EH (cell line): ENCODE measurements around the gene TSKU.
A peak's percentile ranks its signal among the peaks of the same experiment; 100 is the strongest.
"Not testable (repeated sequence)": the region's sequence is repeated elsewhere in the genome, so short reads cannot be mapped to it uniquely, and the experiment has no call there.

Experiments used
- DNase-seq: peaks from one replicate; pipeline ENCODE4 v3.0.0-alpha.2; 2015; ENCODE audit warnings: low read depth

TSKU gene

DNA sequence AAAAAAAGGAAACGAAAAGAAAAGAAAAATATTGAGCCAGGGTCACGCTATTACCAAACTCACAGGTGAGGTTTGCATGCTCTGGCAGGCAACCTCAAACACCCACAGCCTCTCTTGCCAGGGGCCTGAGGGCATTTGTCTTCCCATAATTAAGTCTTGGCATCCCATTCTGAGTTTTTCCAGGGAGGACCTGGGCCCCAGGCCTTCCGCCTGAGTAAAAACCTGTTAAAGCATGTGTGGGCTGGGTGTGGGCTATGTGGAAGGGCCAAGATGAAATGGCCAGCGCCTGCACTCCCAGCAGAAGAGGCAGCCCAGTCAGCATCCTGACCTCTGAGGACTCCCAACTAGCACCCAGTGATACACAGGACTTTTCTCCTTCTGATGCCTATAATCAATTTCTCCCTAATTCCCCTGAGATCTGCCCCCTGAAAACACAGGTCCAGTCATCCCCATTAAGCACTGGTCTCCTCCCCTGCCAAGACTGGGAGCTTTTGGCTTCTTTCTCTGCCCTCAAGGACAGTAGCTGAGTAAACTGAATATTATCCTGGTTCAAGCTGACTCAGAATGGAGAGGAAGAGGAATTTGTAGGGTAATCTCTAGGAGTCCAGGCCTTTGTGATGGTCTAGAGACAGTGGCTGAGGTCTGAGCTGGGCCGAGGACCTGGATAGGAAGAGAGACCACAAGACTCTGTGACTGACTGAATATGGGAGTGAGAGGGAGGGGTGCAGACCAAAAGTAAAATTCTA is 42.0 kb downstream of the TSKU start:
- peak; percentile 71 for DNase-seq

DNA sequence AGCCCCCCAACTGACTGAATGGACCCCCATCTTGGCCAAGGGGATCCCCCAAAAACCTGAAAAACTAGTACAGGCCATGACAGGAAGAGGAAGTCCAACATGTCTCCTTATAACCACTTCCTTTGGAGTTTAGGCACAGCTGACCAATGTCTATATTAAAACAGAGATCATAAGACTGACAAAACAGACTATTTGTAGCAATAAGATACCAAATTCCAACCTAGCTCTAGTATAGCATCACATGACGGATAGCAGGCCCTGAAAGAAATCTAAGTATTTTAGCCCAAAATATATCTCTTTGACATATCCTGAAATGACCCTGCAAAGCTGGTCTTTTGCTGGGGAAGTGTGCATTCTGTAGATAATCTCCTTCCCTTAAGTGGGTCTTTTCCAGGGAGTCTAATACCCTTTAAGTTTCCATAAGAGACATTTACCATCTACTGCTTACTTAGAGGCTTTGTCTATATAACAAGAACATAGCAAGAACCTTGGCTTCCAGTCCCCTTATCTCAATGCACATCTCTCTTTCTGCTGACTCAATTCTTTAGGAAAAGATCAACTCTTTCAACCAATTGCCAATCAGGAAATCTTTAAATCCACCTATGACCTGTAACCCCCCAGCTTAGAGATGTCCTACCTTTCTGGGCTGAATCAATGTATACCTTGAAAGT is 42.7 kb downstream of the TSKU start:
- DNase-seq, result no peak

DNA sequence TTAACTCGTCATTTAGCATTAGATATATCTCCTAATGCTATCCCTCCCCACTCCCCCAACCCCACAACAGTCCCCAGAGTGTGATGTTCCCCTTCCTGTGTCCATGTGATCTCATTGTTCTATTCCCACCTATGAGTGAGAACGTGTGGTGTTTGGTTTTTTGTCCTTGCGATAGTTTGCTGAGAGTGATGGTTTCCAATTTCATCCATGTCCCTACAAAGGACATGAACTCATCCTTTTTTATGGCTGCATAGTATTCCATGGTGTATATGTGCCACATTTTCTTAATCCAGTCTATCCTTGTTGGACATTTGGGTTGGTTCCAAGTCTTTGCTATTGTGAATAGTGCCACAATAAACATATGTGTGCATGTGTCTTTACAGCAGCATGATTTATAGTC is 43.4 kb downstream of the TSKU start:
- not testable (repeated sequence) for DNase-seq

DNA sequence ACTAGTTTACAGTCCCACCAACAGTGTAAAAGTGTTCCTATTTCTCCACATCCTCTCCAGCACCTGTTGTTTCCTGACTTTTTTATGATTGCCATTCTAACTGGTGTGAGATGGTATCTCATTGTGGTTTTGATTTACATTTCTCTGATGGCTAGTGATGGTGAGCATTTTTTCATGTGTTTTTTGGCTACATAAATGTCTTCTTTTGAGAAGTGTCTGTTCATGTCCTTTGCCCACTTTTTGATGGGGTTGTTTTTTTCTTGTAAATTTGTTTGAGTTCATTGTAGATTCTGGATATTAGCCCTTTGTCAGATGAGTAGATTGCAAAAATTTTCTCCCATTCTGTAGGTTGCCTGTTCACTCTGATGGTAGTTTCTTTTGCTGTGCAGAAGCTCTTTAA is 43.8 kb downstream of the TSKU start:
- DNase-seq, result not testable (repeated sequence)

DNA sequence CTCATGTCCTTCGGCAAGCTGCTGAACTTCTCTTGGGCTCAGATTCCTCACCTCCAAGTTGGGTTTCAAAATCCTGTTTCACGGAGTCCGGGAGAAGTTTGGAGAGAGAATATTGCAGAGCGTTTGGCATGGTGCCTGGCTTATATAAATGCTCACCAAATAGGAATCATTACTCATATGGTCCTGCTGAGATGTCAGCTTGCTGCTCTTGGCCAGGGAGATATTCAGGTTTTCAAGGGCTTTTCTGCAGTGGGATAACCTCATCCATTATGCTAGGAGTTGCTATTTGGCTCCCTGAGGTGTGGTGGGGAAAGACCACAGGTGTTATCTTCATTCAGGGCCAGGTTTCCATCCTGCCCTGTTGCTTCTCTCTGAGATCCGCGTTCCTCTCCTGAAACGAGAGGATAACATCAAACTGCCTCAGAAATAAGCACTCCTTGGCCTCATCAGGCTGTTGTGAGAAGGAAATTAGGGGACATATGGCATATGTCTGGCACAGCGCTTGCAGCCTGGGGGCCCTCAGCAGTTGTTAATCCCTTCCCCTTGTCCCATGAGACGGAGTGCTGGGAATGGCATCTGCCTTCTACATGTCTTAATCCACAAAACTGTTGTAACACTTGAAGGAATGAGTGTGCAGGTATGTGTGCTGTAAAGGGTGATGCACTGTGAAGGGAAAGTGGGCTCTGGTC is 47.6 kb downstream of the TSKU start:
- peak; percentile 83 for DNase-seq

DNA sequence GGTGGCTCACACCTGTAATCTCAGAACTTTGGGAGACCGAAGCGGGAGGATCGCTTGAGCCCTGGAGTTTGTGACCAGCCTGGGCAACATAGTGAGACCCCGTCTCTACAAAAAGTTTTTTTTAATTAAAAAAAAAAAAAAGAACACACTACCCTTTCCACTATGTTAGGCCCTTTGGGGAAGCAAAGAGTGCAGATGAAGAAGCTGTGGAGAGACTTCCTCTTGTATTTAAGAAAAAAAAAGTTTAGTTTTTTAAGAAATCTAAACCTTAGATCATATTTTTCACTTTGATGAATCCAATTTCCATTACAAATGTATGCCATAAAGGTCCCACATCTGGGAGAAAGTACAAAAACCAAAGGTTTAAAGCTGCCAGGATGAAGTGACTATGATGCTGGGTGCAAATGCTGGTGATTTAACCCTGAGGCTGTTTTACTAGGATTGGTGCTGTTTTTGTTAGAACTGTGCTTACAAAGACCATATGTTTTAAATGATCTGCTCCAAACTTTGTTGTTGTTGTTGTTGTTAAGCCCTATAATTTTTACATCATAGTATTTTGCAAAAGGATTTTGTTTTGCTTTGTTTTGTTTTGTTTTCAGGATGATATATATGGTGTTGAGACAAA is 48.6 kb downstream of the TSKU start:
- no peak for DNase-seq

DNA sequence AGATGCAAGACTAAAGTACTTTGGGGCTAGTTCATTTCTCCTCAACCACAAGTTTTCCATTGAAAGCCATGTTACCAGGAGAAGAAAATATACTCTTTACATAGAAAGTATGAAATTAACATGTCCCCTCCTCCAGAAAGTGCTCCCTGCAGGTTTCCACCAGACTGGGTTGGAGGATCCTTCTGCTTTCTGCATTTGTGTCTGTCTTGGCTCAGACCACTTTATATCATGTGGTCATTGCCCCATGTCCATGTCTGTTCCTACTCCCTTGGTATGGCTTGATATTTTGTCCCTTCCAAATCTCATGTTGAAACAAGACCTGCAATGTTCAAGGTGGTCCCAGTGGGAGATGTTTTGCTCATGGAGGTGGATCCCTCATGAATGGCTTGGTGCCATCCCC is 49.2 kb downstream of the TSKU start:
- DNase-seq, result no peak

DNA sequence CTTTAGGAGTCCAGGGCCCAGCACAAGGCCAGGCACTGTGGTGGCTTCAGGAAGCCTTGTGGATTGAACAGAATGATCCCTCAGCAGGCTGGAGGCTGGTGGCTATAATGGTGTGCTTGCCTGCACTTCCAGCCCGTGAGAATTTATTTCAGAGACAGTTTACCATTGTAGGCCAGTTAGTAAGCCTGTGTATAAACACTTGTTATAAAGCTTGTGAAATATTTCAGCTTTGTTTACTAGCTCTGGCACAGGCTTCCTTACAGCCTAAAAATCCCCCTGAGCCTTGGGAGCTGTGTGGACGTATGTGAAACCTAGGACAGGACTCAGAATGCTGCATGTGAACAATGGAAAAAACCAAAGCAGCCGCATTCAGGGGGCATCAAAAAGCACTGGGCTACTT is 51.0 kb downstream of the TSKU start:
- DNase-seq, result no peak

DNA sequence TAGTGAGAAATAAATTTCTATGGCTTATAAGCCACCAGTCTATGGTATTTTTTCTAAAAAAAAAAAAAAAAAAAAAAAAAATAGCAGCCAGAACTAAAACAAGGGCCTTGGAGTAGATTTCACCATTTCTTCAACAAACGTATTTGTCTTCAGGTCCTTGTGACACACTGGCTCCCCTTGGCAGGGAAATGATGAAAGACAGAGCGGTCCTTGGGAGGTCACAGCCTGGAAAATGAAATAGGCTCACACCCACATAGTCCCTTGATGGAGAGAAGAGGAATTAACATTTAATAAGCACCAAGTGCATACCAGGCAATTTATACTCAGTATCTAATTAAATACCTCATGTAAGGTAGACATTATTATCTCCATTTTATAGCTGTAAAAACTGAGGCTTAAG is 51.9 kb downstream of the TSKU start:
- no peak for DNase-seq

DNA sequence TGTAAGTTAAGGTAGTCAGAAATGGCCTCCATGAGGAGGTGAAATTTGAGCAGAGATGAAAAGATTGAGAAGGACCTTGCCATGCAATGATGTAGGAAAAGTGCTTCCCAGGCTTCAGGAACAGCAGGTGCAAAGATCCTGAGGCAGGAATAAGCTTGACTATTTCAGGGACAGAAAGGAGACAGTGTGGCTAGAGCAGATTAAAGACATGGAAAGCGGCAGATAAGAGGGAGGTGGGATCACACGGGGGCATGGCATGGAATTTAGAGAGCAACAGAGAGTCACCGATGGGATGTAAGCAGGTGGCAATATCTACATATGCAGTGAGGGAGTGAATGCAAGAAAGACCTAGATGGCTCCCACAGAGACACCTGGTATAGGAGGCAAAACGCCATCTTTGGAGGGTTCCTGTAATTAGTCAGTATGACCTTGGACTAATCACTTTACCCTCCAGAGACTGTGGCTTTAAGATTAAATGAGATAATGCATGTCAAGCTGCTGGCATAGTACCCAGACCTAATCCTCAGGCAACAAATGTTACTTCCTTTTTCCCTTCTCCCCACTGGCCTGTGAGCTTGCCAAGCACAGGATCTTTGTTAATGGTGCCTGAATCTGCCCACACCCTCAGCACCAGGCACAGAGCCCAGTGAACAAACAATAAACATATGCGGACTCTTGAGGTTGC is 52.9 kb downstream of the TSKU start:
- peak; percentile 75 for DNase-seq

DNA sequence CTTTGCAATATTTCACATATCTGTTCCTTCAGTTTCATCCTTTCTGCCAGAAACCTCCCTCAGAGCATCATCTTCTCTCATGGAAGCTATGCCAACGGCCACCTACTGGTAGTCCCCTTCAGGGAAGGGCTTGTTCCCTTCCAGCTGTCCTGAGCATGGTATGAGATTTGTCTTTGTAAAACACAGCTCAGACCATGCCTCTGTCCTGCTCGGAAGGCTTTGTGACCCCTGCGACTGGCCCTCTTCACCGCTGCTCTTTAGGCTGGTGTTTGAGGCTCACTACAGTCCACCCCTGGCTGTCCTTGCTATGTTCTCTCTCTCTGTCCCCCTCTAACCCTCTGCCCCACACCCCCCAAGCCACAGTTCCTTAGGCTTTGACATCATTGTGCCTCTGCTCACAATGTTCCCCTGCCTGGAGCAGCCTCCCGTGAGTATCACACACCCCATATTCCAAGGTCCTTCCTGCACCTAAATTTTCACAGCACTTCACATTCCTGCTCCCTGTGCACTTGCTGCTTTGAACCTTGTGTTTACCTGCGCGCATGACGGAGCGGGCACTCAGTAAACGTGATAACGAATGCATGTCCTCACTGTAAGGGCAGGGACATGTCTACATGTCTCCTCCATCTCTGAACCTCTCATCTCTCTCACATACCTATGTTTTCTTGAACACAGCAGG is 53.6 kb downstream of the TSKU start:
- DNase-seq, result no peak

DNA sequence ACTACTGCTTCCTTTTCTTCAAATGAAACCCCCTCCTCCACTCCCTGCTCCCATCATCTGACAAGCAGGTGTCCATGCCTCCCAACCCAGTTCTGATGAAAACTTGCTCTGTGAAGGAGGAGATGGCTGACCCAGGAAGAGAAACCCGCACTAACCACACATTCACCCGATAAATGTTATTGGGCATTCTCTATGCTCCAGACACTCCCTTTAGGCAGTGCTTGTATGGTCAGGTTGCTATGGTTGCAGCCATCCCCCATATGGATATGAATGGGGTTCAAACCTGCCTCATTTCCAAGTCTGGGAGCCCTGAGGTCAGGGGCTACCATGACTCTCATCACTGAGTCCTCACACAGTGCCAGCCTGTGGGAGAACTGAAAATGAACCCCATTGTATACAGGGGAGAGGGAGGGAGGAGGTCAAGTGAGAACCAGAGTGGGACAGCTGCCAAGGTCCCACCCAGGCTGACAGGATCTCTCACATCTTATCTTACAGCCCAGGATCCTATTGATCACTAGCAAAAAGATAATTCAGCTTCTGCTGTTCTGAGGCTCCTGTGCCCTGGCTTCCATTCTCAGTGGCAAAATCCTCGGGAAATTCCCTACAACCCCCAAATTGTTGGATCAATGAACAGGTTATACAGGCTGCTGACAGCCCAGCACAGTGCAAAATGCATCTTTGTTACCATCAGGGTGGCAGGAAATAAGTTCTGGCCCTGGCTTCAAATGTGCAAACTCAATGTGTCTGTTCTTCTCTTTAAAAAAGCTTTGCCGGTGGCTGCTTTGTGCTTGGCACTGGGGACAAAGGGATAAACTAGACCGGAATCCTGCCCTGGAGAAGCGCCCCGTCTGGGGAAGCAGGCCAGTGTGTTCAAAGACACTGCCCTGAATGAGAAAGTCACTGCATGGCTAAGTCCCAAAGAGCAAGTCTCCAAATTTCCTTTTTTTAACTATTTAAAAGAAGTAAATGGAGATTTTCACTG is 54.8 kb downstream of the TSKU start:
- DNase-seq, result no peak

DNA sequence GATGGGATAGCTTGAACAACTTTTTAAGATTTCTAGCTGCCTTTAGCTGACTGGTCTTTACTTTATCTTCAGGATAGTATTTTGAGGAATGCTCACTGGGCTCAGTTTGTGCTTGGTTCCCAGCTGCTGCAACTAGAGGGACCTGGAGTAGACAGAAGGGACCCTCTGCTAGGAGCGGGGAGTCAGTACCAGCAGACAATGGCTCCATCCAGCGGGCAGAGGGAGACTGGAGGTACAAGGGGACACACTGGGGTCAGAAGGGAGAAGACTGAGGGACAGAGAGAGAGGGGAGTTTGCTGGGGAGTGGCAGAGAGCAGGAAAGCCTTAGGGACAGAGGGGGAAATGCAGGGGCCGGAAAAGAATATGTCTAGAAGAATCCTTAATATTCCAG is 55.5 kb downstream of the TSKU start:
- DNase-seq, result peak; percentile 33

DNA sequence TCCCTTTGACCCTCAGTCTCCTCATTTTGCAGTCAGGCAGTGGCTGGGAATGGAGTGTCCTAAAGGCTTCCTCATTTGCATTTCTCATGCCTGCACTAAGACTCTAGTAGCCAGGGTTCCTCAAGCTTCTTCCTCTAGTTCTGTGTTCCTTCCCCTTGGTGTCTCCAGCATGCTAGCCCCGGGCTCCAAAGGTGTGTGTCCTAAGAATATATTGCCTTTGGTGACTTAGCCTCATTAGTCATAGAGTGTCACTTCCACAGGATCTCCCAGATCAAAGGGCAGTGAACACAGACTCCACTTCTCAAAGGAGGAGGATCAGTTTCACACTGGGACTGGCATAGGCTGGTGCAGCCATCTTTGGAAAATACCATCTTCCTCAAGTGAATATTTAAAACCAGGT is 56.2 kb downstream of the TSKU start:
- no peak for DNase-seq

DNA sequence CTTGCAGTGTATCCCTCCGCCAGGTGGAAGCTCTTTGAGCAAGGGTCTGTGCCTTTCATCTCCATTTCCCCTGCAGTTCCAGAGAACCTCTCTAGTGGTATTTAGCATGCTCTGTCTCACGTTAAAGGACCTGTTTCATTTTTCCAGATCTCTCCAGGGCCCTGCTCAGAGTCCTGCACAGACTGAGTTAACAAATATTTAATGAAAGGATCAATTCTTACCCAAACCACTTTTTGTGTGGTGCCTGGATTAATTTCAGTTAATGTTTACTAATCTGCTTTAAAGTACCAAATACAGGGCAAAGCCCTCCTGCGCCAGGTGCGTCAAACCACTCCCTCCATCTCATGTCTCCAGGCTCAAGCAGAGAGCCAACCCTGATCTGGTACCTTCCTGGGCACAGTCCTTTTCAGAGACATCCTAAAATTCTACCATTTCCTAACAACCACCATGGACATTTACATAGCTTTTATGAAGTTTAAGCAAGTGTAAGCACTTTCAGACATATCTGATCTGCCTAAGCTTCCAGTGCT is 58.8 kb downstream of the TSKU start:
- DNase-seq, result no peak

DNA sequence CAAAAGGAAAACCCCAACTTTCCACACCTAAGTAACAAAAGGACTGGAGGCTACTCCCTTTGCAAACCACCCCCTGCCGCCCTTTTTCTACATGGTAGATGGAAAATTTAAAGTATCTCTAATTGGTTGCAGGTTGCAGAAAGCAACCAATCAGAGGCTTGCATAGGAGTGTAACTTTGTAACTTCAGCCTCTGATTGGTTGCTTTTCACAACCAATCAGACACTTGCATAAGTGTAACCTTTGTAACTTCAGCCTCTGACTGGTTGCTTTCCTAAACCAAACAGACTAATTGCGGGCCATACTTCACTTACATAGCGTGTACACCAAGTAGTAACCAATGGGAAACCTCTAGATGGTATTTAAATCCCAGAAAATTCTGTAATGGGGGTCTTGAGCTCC is 60.8 kb downstream of the TSKU start:
- no peak for DNase-seq

DNA sequence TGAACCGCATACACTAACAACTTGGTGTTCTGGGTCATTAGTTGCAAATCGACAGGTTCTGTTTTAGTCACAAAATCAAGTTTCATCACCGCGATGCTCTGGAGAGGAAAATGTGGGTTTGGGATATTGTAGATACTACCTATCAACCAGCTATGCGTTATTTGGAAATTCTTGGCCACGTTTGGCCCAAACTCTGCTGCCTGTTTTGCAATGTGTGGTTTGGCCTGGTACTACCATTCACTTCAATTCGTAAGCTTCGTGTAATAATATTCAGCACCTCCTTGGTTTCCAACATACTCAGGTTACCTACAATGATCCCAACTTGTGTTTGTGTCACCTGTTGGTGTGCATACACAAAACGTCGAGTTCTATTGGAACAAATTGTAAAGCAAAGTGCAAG is 61.4 kb downstream of the TSKU start:
- no peak for DNase-seq

DNA sequence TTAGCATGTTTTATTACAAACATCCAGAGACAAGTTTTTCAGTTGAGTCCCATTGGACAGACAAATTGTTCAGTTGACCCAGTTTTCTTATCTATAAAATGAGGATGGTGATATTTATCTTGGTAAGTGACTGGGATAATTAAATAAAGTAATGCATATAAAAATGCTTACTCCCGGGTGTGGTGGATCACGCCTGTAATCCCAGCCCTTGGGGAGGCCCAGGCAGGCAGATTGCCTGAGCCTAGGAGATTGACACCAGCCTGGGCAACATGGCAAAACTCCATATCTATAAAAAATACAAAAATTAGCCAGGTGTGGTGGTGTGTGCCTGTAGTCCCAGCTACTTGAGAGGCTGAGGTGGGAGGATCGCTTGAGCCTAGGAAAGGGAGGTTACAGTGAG is 61.9 kb downstream of the TSKU start:
- DNase-seq, result no peak

DNA sequence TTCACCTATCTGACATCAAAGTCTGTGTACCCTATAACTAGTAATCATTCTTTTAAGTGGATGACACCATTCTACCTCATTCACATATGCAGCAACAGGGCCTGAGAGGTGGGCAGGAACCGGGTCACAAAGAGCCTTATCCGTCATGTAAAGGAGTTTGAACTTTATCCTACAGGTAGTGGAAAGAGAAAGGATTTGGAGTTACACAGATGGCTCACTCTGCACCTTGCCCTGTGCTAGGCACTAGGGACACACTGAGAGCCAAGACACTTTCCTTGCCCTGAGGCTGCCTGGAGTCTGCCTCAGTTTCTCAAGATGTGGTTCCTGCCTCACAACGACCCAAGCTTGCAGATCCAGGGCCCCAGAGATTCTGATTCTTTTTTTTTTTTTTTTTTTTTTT is 63.3 kb downstream of the TSKU start:
- DNase-seq, result no peak
